Karpas-422 (cell line): ENCODE measurements around the gene SPIN3. TPM values are rescaled to one million over a fixed set of nuclear protein-coding genes. Genes with fewer than 3 reads are reported as not detected.
"Not testable (repeated sequence)": the region's sequence is repeated elsewhere in the genome, so short reads cannot be mapped to it uniquely, and the experiment has no call there.

Experiments used
- DNase-seq: peaks from one replicate; pipeline ENCODE4 v3.0.0-alpha.2; 2015
- H2AFZ ChIP-seq: fragments of 200-600 bp; sonication (generic); 2 replicates; pipeline ENCODE4 v1.6.1; 2014; ENCODE audit warnings: antibody characterized with exemption, low read length, mixed read lengths
- H3K27ac ChIP-seq: fragments of 200-600 bp; sonication (generic); 2 replicates; pipeline ENCODE4 v1.5.1; 2014; ENCODE audit warnings: mild to moderate bottlenecking, low read length, moderate library complexity
- H3K27me3 ChIP-seq: fragments of 200-600 bp; sonication (generic); 2 replicates; pipeline ENCODE4 v1.6.1; 2014; ENCODE audit warnings: low read length, mixed read lengths
- H3K36me3 ChIP-seq: fragments of 200-600 bp; sonication (generic); 2 replicates; pipeline ENCODE4 v1.6.1; 2014; ENCODE audit warnings: low read length, mixed read lengths; ENCODE audit not compliant: insufficient read depth
- H3K4me1 ChIP-seq: fragments of 200-600 bp; sonication (generic); 2 replicates; pipeline ENCODE4 v1.6.1; 2014; ENCODE audit warnings: mild to moderate bottlenecking, low read length, mixed read lengths
- H3K4me2 ChIP-seq: fragments of 200-600 bp; sonication (generic); 2 replicates; pipeline ENCODE4 v1.6.1; 2014; ENCODE audit warnings: low read length, low read depth, mild to moderate bottlenecking; ENCODE audit not compliant: poor library complexity, severe bottlenecking
- H3K4me3 ChIP-seq: fragments of 200-600 bp; sonication (generic); 2 replicates; pipeline ENCODE4 v1.5.1; 2014; ENCODE audit warnings: mild to moderate bottlenecking, antibody characterized with exemption, low read length, mixed read lengths
- H3K79me2 ChIP-seq: fragments of 200-600 bp; sonication (generic); 2 replicates; pipeline ENCODE4 v1.6.1; 2014; ENCODE audit warnings: mild to moderate bottlenecking, low read length, mixed read lengths
- H3K9ac ChIP-seq: fragments of 200-600 bp; sonication (generic); 2 replicates; pipeline ENCODE4 v1.6.0; 2014; ENCODE audit warnings: low read length
- H3K9me2 ChIP-seq: fragments of 200-600 bp; sonication (generic), shearing (Covaris generic); replicated peaks from 2 replicates; pipeline ENCODE4 v1.6.0; 2014; ENCODE audit warnings: mild to moderate bottlenecking, low read length, moderate library complexity; ENCODE audit not compliant: insufficient read depth
- H3K9me3 ChIP-seq: fragments of 300-700, 200-600 bp; sonication (generic); 2 replicates; pipeline ENCODE4 v1.6.1; 2014; ENCODE audit warnings: low read length, mixed read lengths
- H4K20me1 ChIP-seq: fragments of 200-600 bp; sonication (generic); 2 replicates; pipeline ENCODE4 v1.6.1; 2014; ENCODE audit warnings: mild to moderate bottlenecking, antibody characterized with exemption, low read length, low read depth; ENCODE audit not compliant: insufficient read depth
- total RNA-seq: library from RNA; depleted of rRNA; stranded (reverse); fragments of >200 nt; shearing (Covaris generic); gene quantifications from 2 replicates; pipeline ENCODE4 v1.2.3, GENCODE V29; 2014; ENCODE audit warnings: low replicate concordance; rRNA removed

The SPIN3 gene
- not detected in 2 replicates for total RNA-seq

- Histone ChIP-seq H3K27me3 (no peaks in the 10 kb centered on the region), H3K4me2 (no peak within 1 kb of the TSS), H3K9me2 (no peaks in the 10 kb centered on the region), H2AFZ (no peak within 1 kb of the TSS), H3K4me3 (no peak within 1 kb of the TSS), H3K4me1 (no peaks in the 10 kb centered on the region), H3K9me3 (no peaks in the 10 kb centered on the region), H4K20me1 (no peaks in the 10 kb centered on the region), H3K36me3 (no peaks in the 10 kb centered on the region), H3K27ac (no peak within 1 kb of the TSS), H3K79me2 (no peaks in the 10 kb centered on the region), H3K9ac (no peak within 1 kb of the TSS)
- DNase-seq: no peak
Observed at GRCh38 chrX:56995271-56995994, at the start of gene SPIN3. Gene SPIN3 (minus strand): TSS chrX:56995541. CDS start chrX:56994947, 594 bp downstream.

GRCh38 chrX:57044245-57044644 lies 48.9 kb upstream of the SPIN3 start:
- Histone ChIP-seq H3K4me2 (no peak overlapping the region), H4K20me1 (no peaks in the 10 kb centered on the region), H3K79me2 (no peaks in the 10 kb centered on the region), H3K4me1 (no peaks in the 10 kb centered on the region), H2AFZ (no peak overlapping the region), H3K27ac (no peak overlapping the region), H3K9me2 (no peaks in the 10 kb centered on the region; the same call in 1 of the 2 replicates), H3K27me3 (no peaks in the 10 kb centered on the region), H3K4me3 (no peak overlapping the region), H3K36me3 (no peaks in the 10 kb centered on the region), H3K9ac (no peak overlapping the region), H3K9me3 (no peaks in the 10 kb centered on the region)
- no peak for DNase-seq

DNA sequence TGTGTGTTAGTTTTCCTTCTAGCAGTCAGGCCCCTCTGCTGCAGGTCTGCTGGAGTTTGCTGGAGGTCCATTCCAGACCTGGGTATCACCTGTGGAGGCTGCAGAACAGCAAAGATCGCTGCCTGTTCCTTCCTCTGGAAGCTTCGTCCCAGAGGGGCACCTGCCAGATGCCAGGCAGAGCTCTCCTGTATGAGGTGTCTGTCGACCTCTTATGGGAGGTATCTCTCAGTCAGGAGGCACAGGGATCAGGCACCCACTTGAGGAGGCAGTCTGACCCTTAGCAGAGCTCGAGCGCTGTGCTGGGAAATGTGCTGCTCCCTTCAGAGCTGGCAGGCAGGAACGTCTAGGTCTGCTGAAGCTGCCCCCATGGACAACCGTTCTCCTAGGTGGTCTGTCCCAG lies 41.9 kb upstream of the SPIN3 start:
- H4K20me1 ChIP-seq, H3K79me2 ChIP-seq, H3K27me3 ChIP-seq, H3K36me3 ChIP-seq, H3K9me3 ChIP-seq, H3K4me1 ChIP-seq, H3K4me2 ChIP-seq, H3K27ac ChIP-seq, H3K4me3 ChIP-seq, DNase-seq, H3K9me2 ChIP-seq, H2AFZ ChIP-seq, H3K9ac ChIP-seq: not testable (repeated sequence)

GRCh38 chrX:56994375-56995270 lies 718 bp downstream of the SPIN3 start:
- no peak overlapping the region for H3K4me3 ChIP-seq

DNA sequence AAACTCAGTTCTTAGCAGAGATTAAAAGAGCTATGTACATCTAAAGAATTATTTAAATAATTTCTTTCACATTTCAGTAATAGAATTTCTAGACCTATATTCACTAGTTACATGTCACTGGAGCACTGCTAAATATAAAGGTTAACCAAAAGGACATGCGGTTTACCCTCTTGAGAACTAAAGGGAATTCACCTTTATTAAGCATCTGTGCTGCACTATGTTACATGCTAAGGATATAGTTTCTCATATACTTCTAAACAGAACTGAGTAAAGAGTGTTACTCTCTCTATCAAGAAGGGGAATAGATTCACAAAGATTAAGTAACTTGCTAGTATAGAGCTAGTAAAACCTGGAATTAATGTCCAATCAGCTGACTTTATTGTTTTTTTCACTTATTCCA lies 7.6 kb downstream of the SPIN3 start:
- H3K4me1 ChIP-seq: no peaks in the 10 kb centered on the region
- no peaks in the 10 kb centered on the region for H3K27me3 ChIP-seq
- H3K9ac ChIP-seq: no peak overlapping the region
- H3K79me2 ChIP-seq: no peaks in the 10 kb centered on the region
- H3K9me2 ChIP-seq: no peaks in the 10 kb centered on the region
- no peak overlapping the region for H2AFZ ChIP-seq
- H3K9me3 ChIP-seq: no peaks in the 10 kb centered on the region
- H3K4me2 ChIP-seq: no peak overlapping the region
- DNase-seq: no peak
- no peak overlapping the region for H3K4me3 ChIP-seq
- no peaks in the 10 kb centered on the region for H3K36me3 ChIP-seq
- no peaks in the 10 kb centered on the region for H4K20me1 ChIP-seq
- no peak overlapping the region for H3K27ac ChIP-seq

More at GRCh38 chrX:56994375-56995270, 718 bp downstream of the SPIN3 start:
- no peak overlapping the region for H3K9ac ChIP-seq
- no peaks in the 10 kb centered on the region for H4K20me1 ChIP-seq
- H2AFZ ChIP-seq: no peak overlapping the region
- H3K27me3 ChIP-seq: no peaks in the 10 kb centered on the region
- no peaks in the 10 kb centered on the region for H3K9me2 ChIP-seq
- no peak overlapping the region for H3K4me2 ChIP-seq
- no peak overlapping the region for H3K27ac ChIP-seq
- H3K9me3 ChIP-seq: no peaks in the 10 kb centered on the region
- H3K36me3 ChIP-seq: no peaks in the 10 kb centered on the region
- no peak for DNase-seq
- H3K4me1 ChIP-seq: no peaks in the 10 kb centered on the region
- no peaks in the 10 kb centered on the region for H3K79me2 ChIP-seq

DNA sequence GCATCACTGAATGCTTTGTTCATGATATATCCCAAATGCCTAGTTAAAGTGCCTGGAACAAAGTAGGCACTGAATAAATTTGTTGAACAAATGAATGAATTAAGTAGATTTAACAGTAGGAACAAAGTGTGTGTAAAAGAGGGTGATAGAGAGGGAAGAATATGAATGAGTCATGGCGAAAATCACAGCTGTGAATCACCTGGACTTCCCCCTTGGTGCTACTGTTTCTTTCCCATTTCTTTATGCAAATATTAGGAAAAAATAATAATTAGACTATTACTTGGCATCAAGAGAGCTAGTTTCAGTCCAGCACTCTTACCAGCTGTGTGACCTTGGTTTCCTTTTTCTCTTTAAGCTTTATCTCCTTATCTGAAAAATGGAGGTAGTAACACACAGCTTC lies 9.2 kb downstream of the SPIN3 start:
- Histone ChIP-seq H3K27ac (no peak overlapping the region), H3K36me3 (no peaks in the 10 kb centered on the region), H4K20me1 (no peaks in the 10 kb centered on the region), H3K9ac (no peak overlapping the region), H2AFZ (no peak overlapping the region), H3K9me2 (no peaks in the 10 kb centered on the region), H3K4me3 (no peak overlapping the region), H3K4me1 (no peaks in the 10 kb centered on the region), H3K79me2 (no peaks in the 10 kb centered on the region), H3K9me3 (no peaks in the 10 kb centered on the region), H3K27me3 (no peaks in the 10 kb centered on the region), H3K4me2 (no peak overlapping the region)
- no peak for DNase-seq

DNA sequence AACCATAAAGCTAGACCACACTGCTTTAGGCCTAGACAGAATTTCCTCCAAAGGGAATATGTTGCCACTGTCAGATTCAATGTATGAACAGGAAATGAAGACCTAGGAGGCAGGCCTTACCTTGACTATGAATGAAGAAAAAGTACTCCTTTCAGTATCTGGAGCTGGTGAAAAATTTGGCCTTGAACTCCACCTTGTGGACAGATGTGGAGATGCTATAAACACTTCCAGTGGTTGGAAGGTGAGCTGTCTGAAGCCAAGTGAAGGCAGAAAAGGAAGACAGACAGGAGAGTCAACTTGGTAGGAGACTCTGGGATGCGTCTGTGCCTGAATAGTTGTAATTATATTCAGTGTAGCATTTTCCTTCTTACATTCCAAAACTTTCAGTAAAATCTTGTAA lies 17.2 kb downstream of the SPIN3 start:
- peak; percentile 84 for DNase-seq
- no peak overlapping the region for H3K4me2 ChIP-seq
- H3K27me3 ChIP-seq: no peaks in the 10 kb centered on the region

DNA sequence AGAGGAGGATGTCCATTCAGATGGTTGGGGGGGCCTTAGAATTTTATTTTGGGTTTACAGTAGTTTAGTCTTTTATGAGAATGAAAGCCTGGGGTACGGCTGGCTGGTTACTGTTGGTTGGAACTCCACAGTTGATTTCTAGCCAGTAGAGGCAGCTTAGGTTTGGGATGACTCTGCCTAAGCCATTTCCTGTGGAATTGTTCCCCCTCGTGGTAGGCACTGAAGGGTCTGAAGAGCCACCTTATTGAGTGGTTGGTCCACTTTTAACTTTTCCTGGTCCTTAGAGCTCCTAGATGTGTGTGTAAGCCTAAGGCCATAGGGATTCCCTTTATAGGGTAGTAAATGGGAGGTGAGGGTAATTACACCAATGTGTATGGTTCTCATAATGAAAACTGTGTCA lies 19.7 kb downstream of the SPIN3 start:
- DNase-seq: peak; percentile 45

More for the DNA sequence above, 17.2 kb downstream of the SPIN3 start:
- H3K4me3 ChIP-seq: no peak overlapping the region
- no peak overlapping the region for H3K27ac ChIP-seq
- no peaks in the 10 kb centered on the region for H3K36me3 ChIP-seq
- no peaks in the 10 kb centered on the region for H3K79me2 ChIP-seq
- no peaks in the 10 kb centered on the region for H3K4me1 ChIP-seq
- H4K20me1 ChIP-seq: no peaks in the 10 kb centered on the region
- H2AFZ ChIP-seq: no peak overlapping the region
- H3K9me3 ChIP-seq: no peaks in the 10 kb centered on the region
- no peak overlapping the region for H3K9ac ChIP-seq
- no peaks in the 10 kb centered on the region for H3K9me2 ChIP-seq

More for the DNA sequence above, 19.7 kb downstream of the SPIN3 start:
- Histone ChIP-seq H3K36me3 (no peaks in the 10 kb centered on the region), H3K79me2 (no peaks in the 10 kb centered on the region), H2AFZ (no peak overlapping the region), H4K20me1 (no peaks in the 10 kb centered on the region), H3K9me2 (no peaks in the 10 kb centered on the region), H3K9ac (no peak overlapping the region), H3K27me3 (no peaks in the 10 kb centered on the region), H3K27ac (no peak overlapping the region), H3K4me3 (no peak overlapping the region), H3K9me3 (no peaks in the 10 kb centered on the region), H3K4me2 (no peak overlapping the region), H3K4me1 (no peaks in the 10 kb centered on the region)
